NCI-H2107 (cell line): ENCODE results near the gene NRG2.

Experiments used
- DNase-seq: peaks from one replicate; lab custom pipeline; 2025; lab: John Stamatoyannopoulos, UW

Gene NRG2

GRCh38 chr5:139838381-139839197 is 204.5 kb downstream of the NRG2 start:
- no peak for DNase-seq

DNA sequence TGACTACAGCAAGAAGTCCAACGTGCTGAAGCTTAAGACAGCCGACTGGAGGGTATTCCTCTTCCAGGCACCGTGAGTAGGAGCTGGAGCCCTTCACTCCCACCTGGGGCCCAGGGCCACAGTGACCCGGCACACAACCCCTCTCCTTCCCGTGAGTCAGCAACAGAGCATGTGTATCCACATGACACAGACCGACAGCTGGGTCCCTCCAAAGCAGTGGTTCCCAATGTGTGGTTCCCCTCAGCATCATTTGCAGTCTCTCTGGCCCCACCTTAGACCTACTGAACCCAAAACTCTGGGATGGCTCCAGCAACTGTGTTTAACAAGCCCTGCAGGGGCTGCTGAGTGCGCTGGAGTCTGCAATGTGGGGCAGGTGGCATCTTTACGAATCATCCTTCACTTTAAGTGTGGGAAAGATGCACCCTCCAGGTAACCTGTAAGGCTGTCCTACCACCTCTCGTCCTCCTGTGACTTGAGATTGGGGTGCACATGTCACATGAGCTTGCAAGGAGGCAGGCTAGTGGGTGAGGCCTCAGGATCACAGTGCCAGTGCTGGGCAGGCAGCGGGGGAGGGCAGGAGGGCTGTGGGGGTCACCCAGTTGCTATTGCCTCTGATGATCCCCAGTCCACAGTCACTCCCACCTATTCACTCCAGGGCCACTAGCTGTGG is 205.3 kb downstream of the NRG2 start:
- DNase-seq: no peak

DNA sequence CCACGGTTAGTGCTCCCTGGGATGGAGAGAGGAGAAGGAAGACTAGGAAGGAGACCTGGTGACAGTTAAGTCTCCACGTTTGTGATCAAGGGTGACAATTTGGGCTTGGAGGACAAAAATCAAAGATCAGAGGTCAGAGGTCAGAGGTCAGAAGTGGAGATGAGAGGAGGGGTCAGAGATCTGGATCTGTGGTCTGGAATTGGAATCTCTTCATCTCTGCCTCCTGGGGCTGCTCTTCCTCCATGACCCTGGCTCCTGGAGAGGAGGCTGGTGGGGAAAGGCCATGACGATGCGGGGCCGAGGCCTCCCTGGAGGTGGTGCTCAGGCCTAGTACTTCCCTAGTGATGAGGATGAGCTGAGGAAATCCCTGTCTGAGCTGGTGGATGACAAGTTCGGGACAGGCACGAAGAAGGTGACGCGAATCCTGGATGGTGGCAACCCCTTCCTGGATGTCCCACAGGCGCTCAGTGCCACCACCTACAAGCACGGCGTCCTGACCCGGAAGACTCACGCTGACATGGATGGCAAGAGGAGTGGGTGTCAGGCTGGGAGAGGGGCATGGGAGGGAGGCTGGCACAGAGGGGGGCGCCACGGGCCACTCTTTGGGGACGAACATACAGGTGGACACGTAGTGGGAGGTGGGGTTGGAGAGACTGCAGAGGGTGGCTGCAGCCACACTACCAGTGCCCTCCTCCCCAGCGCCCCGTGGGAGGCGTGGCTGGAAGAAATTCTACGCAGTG is 206.5 kb downstream of the NRG2 start:
- DNase-seq: no peak

GRCh38 chr5:139835656-139836055 is 207.4 kb downstream of the NRG2 start:
- DNase-seq: no peak

DNA sequence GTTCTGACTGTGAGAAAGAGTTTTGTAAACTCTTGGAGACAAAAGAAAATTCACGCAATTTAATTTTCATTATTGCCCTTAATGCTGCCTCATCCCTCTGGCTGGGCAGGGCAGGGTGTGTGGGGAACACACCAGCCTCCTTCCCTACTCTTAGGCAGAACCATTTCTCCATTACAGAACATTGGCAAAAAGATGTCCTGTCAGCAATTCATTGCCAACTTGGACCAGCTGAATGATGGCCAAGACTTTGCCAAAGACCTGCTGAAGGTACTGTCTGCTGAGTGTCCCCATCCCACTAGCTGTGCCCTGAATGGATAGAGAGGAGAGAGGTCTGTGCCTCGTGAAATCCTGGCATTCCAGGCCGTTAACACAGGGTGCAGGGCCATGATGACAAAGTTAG is 209.6 kb downstream of the NRG2 start:
- DNase-seq: no peak

GRCh38 chr5:139831624-139832023 is 211.5 kb downstream of the NRG2 start:
- DNase-seq: no peak

- no peak for DNase-seq
These were observed 213.6 kb downstream of the NRG2 start for GRCh38 chr5:139829471-139829870.

DNA sequence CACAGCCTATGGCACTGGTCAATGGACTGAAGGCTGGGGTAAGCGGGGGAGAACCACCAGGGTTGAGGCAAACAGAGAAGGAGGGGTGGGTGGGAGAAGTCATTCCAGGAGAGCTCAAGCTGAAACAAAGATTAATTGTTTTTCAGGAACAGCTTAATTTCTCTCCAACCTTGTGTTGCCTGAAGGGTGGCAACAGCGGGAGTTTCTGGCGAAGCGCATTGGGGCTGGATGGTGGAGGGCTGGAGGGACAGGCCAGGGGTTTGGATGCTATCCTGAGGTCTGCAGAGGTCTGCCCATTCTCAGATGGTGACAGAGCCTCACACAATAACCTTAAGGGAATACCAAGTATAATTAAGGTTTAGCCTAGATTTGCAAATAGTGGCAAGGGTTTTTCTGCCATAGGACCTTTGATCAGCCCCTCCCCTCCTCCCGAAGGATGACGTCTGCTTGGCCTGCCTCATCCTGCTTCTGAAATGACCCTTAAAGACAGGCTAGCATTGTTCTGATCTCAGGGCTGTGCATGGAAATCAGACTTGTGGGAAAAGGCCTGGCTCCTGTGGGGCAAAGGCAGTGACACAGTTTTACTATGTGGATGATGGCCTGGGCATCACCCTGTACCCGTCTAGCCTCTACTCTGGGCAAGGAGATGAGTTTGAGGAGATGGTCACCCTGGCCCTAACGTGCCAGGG is 214.7 kb downstream of the NRG2 start:
- DNase-seq: no peak

DNA sequence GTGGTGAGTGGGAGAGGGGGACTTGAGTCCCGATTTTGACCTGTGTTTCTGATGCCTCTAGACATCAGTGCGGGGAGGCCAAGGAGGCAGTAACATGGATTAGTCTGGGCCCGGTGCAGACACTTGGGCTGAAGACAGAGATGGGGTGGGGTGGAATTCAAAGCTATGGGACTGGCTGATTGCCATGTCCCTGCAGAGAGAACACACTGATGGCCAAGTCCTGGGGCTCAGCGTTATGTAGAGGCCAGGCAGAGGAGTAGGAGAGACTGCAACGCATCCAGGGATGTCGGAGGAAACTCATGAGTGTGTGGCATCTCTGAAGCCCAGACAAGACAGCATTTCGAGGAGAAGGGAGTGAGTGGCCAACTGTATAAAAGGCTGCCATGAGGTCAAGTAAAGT is 217.4 kb downstream of the NRG2 start:
- no peak for DNase-seq

DNA sequence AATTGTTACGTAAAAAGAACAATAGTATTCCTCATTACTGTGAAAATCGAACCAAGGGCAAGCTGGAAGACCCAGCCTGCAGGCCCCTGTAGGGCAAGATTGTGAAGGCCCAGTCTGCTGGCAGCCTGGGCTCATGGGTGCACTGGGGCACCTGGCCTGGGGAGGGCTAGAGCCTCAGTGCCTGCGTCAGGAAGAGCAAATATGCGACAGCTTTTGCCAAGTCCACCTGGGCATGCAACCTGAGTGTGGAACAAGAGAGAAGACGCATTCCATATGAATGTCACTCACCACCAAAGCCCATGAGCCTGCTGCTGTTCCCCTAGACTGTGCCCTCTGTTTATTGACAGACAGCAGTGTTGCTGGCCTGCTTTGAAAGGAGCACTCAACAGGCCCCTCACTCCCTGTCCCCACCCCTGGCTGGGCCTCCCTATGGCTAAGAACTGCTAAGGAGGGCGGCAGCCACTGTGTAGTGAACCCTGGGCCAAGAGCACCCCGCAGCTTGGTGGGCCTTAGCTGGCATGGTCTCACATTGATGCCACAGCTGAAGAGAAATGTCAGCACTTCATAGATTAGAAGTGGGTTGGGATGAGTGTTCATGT is 219.2 kb downstream of the NRG2 start:
- DNase-seq: no peak

DNA sequence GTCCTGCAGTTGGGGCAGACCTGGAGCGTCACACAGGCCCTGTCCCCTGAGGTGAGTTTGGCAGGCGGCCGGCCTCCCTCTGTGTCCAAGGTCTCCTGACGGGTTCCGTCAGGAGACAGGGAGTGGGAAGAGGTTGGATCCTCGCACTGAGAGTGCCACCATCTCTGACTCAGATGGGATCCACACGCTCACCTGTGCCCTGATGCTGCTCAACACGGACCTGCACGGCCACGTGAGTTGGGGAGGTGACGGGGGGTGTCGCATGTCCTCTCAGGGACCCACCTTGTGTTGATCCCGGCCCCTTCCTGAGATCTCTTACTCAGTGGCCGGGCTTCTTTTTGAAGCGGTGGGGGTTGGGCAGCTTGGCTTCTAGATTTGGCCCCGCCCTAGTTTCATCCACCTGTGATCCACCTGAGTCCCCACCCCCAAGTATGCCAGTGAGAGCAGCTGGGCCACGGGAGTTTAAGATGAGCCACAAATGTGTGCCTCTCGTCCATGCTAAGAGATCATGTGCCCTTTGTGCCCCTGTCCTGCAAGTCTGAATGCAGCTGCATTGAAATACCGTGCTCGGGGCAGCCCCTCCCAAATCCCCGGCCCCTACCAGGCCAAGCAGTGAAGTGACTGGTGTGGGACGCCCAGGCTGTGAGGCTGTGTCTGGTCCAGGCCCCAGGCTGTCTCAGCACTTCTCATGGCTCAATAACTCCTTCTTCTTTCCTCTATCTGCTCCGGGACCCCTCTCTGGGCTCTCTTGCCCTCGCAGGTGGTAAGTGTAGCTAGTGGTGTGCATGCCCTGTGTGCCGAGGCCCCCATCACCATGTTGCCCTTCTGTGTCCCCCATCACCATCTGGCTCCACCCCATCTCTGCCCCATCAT is 220.3 kb downstream of the NRG2 start:
- DNase-seq: no peak

GRCh38 chr5:139821806-139822552 is 221.1 kb downstream of the NRG2 start:
- no peak for DNase-seq

- DNase-seq: no peak
These were observed 222.5 kb downstream of the NRG2 start for GRCh38 chr5:139820606-139821005.

DNA sequence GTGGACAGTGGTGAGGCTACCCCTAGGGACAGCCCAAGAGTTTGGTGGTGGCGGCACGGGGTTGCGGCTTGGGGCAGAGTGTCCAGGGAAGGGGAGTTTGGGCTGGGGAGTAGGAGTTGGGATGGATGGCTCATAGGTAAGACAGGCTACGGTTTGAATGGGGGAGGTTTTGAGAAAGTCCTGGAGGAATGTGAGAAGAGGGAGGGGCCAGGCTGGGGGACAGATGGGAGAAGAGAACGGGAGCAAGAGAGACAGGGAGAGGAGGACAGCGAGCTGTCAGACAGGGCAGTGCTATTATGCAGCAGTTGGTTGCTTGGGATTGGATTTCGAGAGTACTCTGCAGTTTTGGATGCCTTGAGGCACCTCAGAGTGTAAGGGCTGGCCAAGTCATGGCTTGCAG is 223.0 kb downstream of the NRG2 start:
- DNase-seq: no peak

GRCh38 chr5:139817970-139818369 is 225.1 kb downstream of the NRG2 start:
- no peak for DNase-seq

DNA sequence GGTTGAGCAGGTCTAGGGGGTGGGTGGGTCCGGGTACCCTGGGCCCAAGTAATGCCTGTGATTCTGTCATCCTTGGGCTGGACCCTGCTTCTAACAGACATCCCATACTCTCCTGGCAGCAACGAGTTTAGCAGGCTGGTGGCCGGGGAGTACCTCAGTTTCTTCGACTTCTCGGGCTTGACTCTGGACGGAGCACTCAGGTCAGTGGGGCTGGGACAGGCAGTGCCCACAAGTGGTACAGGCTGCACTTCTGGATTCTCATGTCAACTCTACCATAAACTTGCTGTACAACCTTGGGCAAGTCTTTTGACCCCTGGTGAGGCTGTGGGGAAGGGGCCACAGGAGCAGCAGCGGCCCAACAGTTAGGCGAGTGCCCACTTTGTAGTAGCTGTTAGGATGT is 225.7 kb downstream of the NRG2 start:
- no peak for DNase-seq

DNA sequence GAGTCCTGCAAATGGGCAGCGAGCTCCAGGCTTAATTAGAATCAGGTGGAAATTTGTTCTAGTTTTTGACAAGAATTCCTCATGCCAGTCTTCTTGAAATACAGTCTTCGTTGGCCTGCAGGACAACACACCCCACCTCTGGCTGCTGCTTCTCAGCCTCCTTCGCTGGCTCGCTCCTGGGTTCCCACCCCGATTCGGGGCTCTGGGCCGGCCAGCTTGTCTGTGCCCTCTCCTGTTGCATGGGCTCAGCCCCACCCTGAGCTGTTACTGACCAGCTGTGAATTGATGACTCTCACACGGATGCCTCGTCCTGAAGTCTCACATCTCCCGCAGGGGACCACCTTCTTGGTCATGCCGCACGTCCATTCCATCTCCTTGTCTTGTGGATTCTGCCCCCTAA is 226.5 kb downstream of the NRG2 start:
- DNase-seq: no peak

GRCh38 chr5:139814704-139815280 is 228.3 kb downstream of the NRG2 start:
- DNase-seq: no peak

DNA sequence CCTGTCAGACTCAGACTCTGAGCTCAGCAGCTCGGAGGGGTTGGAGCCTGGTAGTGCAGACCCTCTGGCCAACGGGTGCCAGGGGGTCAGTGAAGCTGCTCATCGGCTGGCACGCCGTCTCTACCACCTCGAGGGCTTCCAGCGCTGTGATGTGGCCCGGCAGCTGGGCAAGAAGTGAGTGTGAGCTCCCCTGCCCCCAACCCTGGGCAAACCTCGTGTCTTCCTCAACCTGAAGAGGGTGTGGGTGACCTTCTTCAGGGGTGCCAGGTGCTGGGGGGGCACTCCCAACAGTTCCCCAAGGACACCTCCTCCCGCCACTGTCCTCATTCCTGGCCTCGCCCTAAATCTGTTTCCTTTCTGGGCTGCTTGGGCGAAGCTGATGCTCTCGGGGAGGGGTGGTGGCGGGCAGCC is 228.9 kb downstream of the NRG2 start:
- no peak for DNase-seq
